ENCODE measurements around the gene SPTBN1.
"Not testable (repeated sequence)": the region's sequence is repeated elsewhere in the genome, so short reads cannot be mapped to it uniquely, and the experiment has no call there.

SPTBN1 gene

GRCh38 chr2:54675281-54675680, 219.2 kb downstream of the SPTBN1 start:
- DNase-seq (ENCODE audit: low read depth) = no peak

- no peak for DNase-seq (ENCODE audit: low read depth)
Observed at GRCh38 chr2:54675738-54676137, 219.6 kb downstream of the SPTBN1 start.

- DNase-seq (ENCODE audit: low read depth) = no peak
Observed at GRCh38 chr2:54676656-54677055, 220.5 kb downstream of the SPTBN1 start.

GRCh38 chr2:54677476-54678265, 221.5 kb downstream of the SPTBN1 start:
- DNase-seq (ENCODE audit: low read depth) = no peak

- no peak for DNase-seq (ENCODE audit: low read depth)
Observed at GRCh38 chr2:54678719-54679118, 222.6 kb downstream of the SPTBN1 start.

- DNase-seq (ENCODE audit: low read depth) = peak; percentile 18
Observed at GRCh38 chr2:54680397-54681041, 224.4 kb downstream of the SPTBN1 start.

GRCh38 chr2:54681416-54681815, 225.3 kb downstream of the SPTBN1 start:
- DNase-seq (ENCODE audit: low read depth) = no peak

GRCh38 chr2:54683596-54683995, 227.5 kb downstream of the SPTBN1 start:
- DNase-seq (ENCODE audit: low read depth) = no peak

GRCh38 chr2:54685263-54685775, 229.2 kb downstream of the SPTBN1 start:
- no peak for DNase-seq (ENCODE audit: low read depth)

- DNase-seq (ENCODE audit: low read depth) = no peak
Observed at GRCh38 chr2:54687595-54688152, 231.5 kb downstream of the SPTBN1 start.

GRCh38 chr2:54691445-54692135, 235.5 kb downstream of the SPTBN1 start:
- DNase-seq (ENCODE audit: low read depth) = no peak

GRCh38 chr2:54692556-54692955, 236.4 kb downstream of the SPTBN1 start:
- no peak for DNase-seq (ENCODE audit: low read depth)

- DNase-seq (ENCODE audit: low read depth) = no peak
Observed at GRCh38 chr2:54695378-54695777, 239.3 kb downstream of the SPTBN1 start.

- DNase-seq (ENCODE audit: low read depth) = no peak
Observed at GRCh38 chr2:54697934-54698333, 241.8 kb downstream of the SPTBN1 start.

GRCh38 chr2:54698926-54699325, 242.8 kb downstream of the SPTBN1 start:
- DNase-seq (ENCODE audit: low read depth) = not testable (repeated sequence)

- no peak for DNase-seq (ENCODE audit: low read depth)
Observed at GRCh38 chr2:54699665-54700064, 243.5 kb downstream of the SPTBN1 start.

- DNase-seq (ENCODE audit: low read depth) = no peak
Observed at GRCh38 chr2:54701029-54701428, 244.9 kb downstream of the SPTBN1 start.

- DNase-seq (ENCODE audit: low read depth) = no peak
Observed at GRCh38 chr2:54704238-54704637, 248.1 kb downstream of the SPTBN1 start.

GRCh38 chr2:54704688-54705605, 248.8 kb downstream of the SPTBN1 start:
- no peak for DNase-seq (ENCODE audit: low read depth)

GRCh38 chr2:54706622-54707021, 250.5 kb downstream of the SPTBN1 start:
- no peak for DNase-seq (ENCODE audit: low read depth)

- DNase-seq (ENCODE audit: low read depth) = no peak
Observed at GRCh38 chr2:54708584-54709335, 252.6 kb downstream of the SPTBN1 start.
